Keratinocyte (primary cell): ENCODE measurements around the gene TUSC1.

Source experiments
- EZH2 ChIP-seq: IDR thresholded peaks from one replicate; pipeline ENCODE4 v1.6.1; 2012; ENCODE audit warnings: inconsistent platforms, mild to moderate bottlenecking, low read length, moderate library complexity
- TF ChIP-seq, protein P1 (sequence below), 3 experiments: IDR thresholded peaks in 1 of 3; conservative IDR thresholded peaks in 1 of 3; optimal IDR thresholded peaks in 1 of 3; 2 replicates in 2 of 3; 3 replicates in 1 of 3; pipeline versions ENCODE3 to v1.5.1; 2011; ENCODE audit warnings: low read length in 3 of 3, mild to moderate bottlenecking in 3 of 3, moderate library complexity in 2 of 3, control low read depth in 1 of 3, inconsistent platforms in 1 of 3; ENCODE audit not compliant: insufficient read depth in 2 of 3; ENCODE audit errors: extremely low read depth in 1 of 3

DNA sequence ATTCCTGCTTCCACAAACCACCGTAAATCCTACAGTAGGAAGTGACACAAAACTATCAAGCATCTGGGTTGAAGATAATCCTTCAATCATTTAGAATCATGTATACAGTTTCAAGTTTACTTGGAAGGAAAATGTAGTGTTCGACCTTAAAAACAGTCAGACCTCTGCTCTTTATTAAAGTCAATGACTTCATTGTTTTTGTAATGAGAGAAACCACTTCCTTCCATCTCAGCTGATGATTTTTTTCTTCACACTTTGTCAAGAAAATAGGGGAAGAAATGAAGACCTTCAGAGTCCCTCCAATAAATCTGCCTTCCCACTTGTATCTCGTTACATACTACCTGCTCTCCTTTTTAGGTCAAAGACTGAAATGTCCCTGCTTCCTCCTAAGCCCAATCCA, 30.1 kb downstream of the TUSC1 start:
- TF ChIP-seq, protein P1, sequence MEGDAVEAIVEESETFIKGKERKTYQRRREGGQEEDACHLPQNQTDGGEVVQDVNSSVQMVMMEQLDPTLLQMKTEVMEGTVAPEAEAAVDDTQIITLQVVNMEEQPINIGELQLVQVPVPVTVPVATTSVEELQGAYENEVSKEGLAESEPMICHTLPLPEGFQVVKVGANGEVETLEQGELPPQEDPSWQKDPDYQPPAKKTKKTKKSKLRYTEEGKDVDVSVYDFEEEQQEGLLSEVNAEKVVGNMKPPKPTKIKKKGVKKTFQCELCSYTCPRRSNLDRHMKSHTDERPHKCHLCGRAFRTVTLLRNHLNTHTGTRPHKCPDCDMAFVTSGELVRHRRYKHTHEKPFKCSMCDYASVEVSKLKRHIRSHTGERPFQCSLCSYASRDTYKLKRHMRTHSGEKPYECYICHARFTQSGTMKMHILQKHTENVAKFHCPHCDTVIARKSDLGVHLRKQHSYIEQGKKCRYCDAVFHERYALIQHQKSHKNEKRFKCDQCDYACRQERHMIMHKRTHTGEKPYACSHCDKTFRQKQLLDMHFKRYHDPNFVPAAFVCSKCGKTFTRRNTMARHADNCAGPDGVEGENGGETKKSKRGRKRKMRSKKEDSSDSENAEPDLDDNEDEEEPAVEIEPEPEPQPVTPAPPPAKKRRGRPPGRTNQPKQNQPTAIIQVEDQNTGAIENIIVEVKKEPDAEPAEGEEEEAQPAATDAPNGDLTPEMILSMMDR (optimal IDR thresholded peaks at IDR 0.05 in 1 of 3, IDR thresholded peaks at IDR 0.05 in 1 of 3, conservative IDR thresholded peaks at IDR 0.05 in 1 of 3; ENCODE audit: extremely low read depth in 1 of 3, insufficient read depth in 2 of 3, low read length in 3 of 3), result no peak
- TF ChIP-seq EZH2, result no peak
